Heart right ventricle (tissue), 16 donors: ENCODE results near the gene UQCR11. TPM values are rescaled to one million over a fixed set of nuclear protein-coding genes. Genes with fewer than 3 reads are reported as not detected.

Experiments
- ATAC-seq, 8 donors: fragments of 200-7000 bp; cut with Tn5 transposase; one replicate each; pipeline ENCODE4 v1.9.1; 2020; ENCODE audit warnings: mild to moderate bottlenecking in 8 of 8, moderate library complexity in 8 of 8, moderate number of reproducible peaks in 1 of 8
- DNase-seq, 2 donors: peaks; one replicate each; pipeline ENCODE4 v3.0.0-alpha.2; 2020
- H3K27ac ChIP-seq, 10 donors: fragments of 200-600 bp; sonication (generic) in 2 of 10; one replicate each; pipeline versions ENCODE4 v1.5.0 to v1.8.0; 2020 to 2022; ENCODE audit warnings: mild to moderate bottlenecking in 3 of 10
- H3K27me3 ChIP-seq, 7 donors: fragments of 200-600 bp; one replicate each; pipeline ENCODE4 v1.8.0; 2021 to 2022; ENCODE audit warnings: mild to moderate bottlenecking in 2 of 7
- H3K36me3 ChIP-seq, 9 donors: fragments of 200-600 bp; sonication (generic) in 1 of 9; one replicate each; pipeline versions ENCODE4 v1.5.0 to v1.8.0; 2020 to 2022; ENCODE audit warnings: mild to moderate bottlenecking in 2 of 9
- H3K4me1 ChIP-seq, 9 donors: fragments of 200-600 bp; sonication (generic) in 1 of 9; one replicate each; pipeline versions ENCODE4 v1.5.0 to v1.8.0; 2020 to 2022; ENCODE audit warnings: mild to moderate bottlenecking in 4 of 9
- H3K4me3 ChIP-seq, 10 donors: fragments of 200-600 bp; sonication (generic) in 2 of 10; one replicate each; pipeline versions ENCODE4 v1.5.0 to v1.8.0; 2020 to 2022; ENCODE audit warnings: mild to moderate bottlenecking in 7 of 10, moderate library complexity in 2 of 10
- H3K9me3 ChIP-seq, 11 donors: fragments of 200-600 bp in 10 of 11; sonication (generic) in 2 of 11; one replicate each; pipeline versions ENCODE4 v1.5.0 to v1.8.0; 2013 to 2022; ENCODE audit warnings: mild to moderate bottlenecking in 2 of 11, control low read depth in 1 of 11, moderate library complexity in 1 of 11
- CTCF ChIP-seq, 9 donors: fragments of 200-600 bp; sonication (generic) in 2 of 9; IDR thresholded peaks; one replicate each; pipeline versions ENCODE4 v1.5.0 to v1.8.0; 2021 to 2022; ENCODE audit warnings: antibody characterized with exemption in 9 of 9, mild to moderate bottlenecking in 5 of 9, moderate library complexity in 1 of 9
- WGBS, 2 donors: extraction: QIAGEN DNeasy Blood & Tissue Kit; methylation state at CpG; one replicate each; pipeline ENCODE4 v1.1.7; 2013; ENCODE audit warnings: inconsistent platforms in 1 of 2; 5-methylcytosine and 5-hydroxymethylcytosine counted together
- intact Hi-C, 10 donors: fragments of 100-400 bp; cut with DNase I; formaldehyde crosslinking; loops; one replicate each; pipeline versions ENCODE4 v1.11.1 to v1.14.2; 2022
- polyA plus RNA-seq, 2 donors: library from polyadenylated mRNA; stranded (reverse); fragments of 200-250 nt; gene quantifications; one replicate each; pipeline ENCODE4 v1.2.3, GENCODE V29; 2013
- total RNA-seq, 10 donors: library from RNA; stranded (reverse); fragmentation: NEBNext Ultra II Directional in 3 of 10; extraction: Animal tissue kit (Norgen Biotek cat#: 25700) in 3 of 10; gene quantifications; one replicate each; pipeline versions ENCODE4 v1.2.1 to v1.2.4, GENCODE V29; 2021 to 2023
- donor health status: Arrhythmogenic right ventricular cardiomyopathy.
- donor health status: ischemic (EF 13 %, LVEDD 7.1; RV severe dilation, severe dysfunction).
- donor health status: healthy with polysubstance abuse.
- donor health status: DM: no; HTN: yes; CAD: no.
- donor health status: DM: no; HTN: no; CAD: no.
- donor health status: ischemic (EF 25% LVEDD 6.9; RV normal size, moderate dysfunction).
- donor health status: ischemic (EF 25% LVEDD 5.7; RV mildly dilated, moderate dysfunction).
- donor health status: healthy.
- donor health status: DM: yes; HTN: yes; CAD: no.
- donor health status: Ischemic cardiomyopathy.
- donor health status: ischemic (EF 35%, LVEDD 5.7; RV mildly dilated, moderate dysfunction).
- donor health status: nonischemic (EF 11% LVEDD 7.7; RV severe dilation, severe dysfunction).
- donor health status: DM: yes; HTN: yes; CAD: no.
- donor health status: PGD.
- donor health status: ischemic (EF 29% LVEDD 5.4; RV normal size, mild dysfunction).
- donor health status: nonischemic (EF 23%, LVEDD 6.1; RV moderate dilation, normal function).

UQCR11 gene
- total and polyA plus RNA-seq, 12 donors: 141 to 1,132 (median 792) TPM

GRCh38 chr19:1582201-1582600, 23.1 kb downstream of the UQCR11 start:
- intact Hi-C loops: no loop called here
- H3K27ac ChIP-seq: no peak overlapping the region
- 91 to 92% methylated on average over 9 of the region's 9 CpGs for WGBS, 2 donors
- H3K4me3 ChIP-seq: no peak overlapping the region
- peaks cover 0 to 84% (median 45%) of the 10 kb centered on the region in 9 donors for H3K36me3 ChIP-seq
- H3K27me3 ChIP-seq: no peaks in the 10 kb centered on the region
- H3K9me3 ChIP-seq: no peaks in the 10 kb centered on the region
- TF ChIP-seq CTCF (IDR thresholded peaks at IDR 0.05): no peak
- ATAC-seq (no peak), DNase-seq (no peak)
- peaks cover 0 to 8% (median 0%) of the 10 kb centered on the region in 9 donors for H3K4me1 ChIP-seq

- Histone ChIP-seq H3K4me1 (peaks cover 0 to 13% (median 0%) of the 10 kb centered on the region in 9 donors), H3K27ac (no peak overlapping the region), H3K36me3 (peaks cover 0 to 95% (median 45%) of the 10 kb centered on the region in 9 donors), H3K9me3 (no peaks in the 10 kb centered on the region), H3K4me3 (no peak overlapping the region), H3K27me3 (no peaks in the 10 kb centered on the region)
- no peak for TF ChIP-seq CTCF (IDR thresholded peaks at IDR 0.05)
- WGBS, 2 donors: 93 to 96% methylated on average over 22 of the region's 22 CpGs
- no peak for DNase-seq
- intact Hi-C loops: no loop called here
- no peak for ATAC-seq
Measured at GRCh38 chr19:1580957-1581356, 24.3 kb downstream of the UQCR11 start.

GRCh38 chr19:1580382-1580781, 24.9 kb downstream of the UQCR11 start:
- peaks cover 0 to 94% (median 45%) of the 10 kb centered on the region in 9 donors for H3K36me3 ChIP-seq
- TF ChIP-seq CTCF (IDR thresholded peaks at IDR 0.05): no peak
- no peak for DNase-seq
- ATAC-seq: no peak
- 89% methylated on average over 20 of the region's 20 CpGs for WGBS, 2 donors
- intact Hi-C loops: no loop called here
- no peak overlapping the region for H3K27ac ChIP-seq
- no peaks in the 10 kb centered on the region for H3K9me3 ChIP-seq
- no peaks in the 10 kb centered on the region for H3K27me3 ChIP-seq
- peaks cover 0 to 13% (median 0%) of the 10 kb centered on the region in 9 donors for H3K4me1 ChIP-seq
- no peak overlapping the region for H3K4me3 ChIP-seq

GRCh38 chr19:1579222-1579621, 26.0 kb downstream of the UQCR11 start:
- H3K27me3 ChIP-seq: no peaks in the 10 kb centered on the region
- H3K36me3 ChIP-seq: peaks cover 0 to 85% (median 42%) of the 10 kb centered on the region in 9 donors
- ATAC-seq (no peak), DNase-seq (no peak)
- WGBS, 2 donors: 95 to 97% methylated on average over 20 of the region's 20 CpGs
- no peak overlapping the region for H3K4me3 ChIP-seq
- no peak for TF ChIP-seq CTCF (IDR thresholded peaks at IDR 0.05)
- no peak overlapping the region for H3K27ac ChIP-seq
- H3K9me3 ChIP-seq: no peaks in the 10 kb centered on the region
- intact Hi-C loops: no loop called here
- peaks cover 0 to 13% (median 0%) of the 10 kb centered on the region in 9 donors for H3K4me1 ChIP-seq
